ENCODE data around the gene MT1X. TPM values are rescaled to one million over a fixed set of nuclear protein-coding genes. Genes with fewer than 3 reads are reported as not detected.

The MT1X gene
- total and polyA plus RNA-seq, 2 of the 13 experiments (the other 11 are each of a cell fraction or from before 2014, with no cell fraction given): 19.7 to 288 TPM

DNA sequence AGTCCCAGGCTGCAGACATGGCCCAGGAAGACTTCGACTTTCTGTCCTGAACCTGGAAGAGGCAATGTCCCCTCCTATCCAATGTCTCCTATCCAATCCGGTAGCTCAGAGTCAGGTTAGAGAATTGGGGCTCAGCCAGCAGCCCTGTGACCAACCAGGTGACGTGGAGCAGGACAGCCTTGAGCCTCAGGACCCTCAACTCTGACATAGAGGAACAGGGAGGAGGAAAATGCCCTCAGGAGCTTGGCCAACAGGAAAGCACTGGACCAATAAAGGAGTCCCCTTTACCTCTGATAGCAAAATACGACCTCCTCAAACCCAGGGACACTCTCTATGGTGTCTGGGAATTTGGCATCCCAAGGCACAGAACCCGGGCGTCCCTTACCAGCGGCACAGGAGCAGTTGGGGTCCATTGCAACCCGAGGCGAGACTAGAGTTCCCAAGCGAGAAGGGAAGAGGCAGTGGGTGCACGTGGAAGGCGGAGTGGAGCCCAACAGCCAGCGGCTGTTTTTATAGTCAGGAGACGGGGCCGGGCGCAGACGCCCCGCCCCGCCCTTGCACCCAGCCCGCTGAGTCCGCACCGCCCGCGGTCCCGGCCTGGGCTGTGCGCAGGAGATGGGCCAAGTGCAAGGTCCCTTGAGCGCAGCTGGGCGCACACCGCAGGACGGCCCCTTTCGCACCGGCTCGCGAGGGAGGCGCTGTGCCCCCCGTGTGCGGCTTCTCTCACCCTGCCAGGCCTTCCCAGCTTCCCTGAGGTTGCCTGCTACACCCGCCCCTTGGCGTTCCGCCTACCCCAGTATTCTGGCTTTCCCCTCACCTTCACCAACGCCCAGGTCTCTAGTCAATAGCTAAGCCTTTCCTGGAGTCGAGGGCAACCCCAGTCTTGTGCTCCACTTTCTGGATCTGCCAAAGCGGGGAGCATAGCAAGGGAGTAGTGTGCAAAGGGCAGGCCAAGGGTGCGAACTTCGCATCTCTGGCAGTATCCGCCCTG, 14.4 kb upstream of the MT1X start, which contains the start of gene MT1G (continued):
- peak; percentile 99 for TF ChIP-seq MYPOP (CRISPR knock-in tag; IDR thresholded peaks at IDR 0.05)
- no peak for TF ChIP-seq SNAPC2 (CRISPR knock-in tag; IDR thresholded peaks at IDR 0.05)
- peak; percentile 85; the same call in 1 of the 2 replicates for TF ChIP-seq ZNF292 (CRISPR knock-in tag; IDR thresholded peaks at IDR 0.05; ENCODE audit: borderline replicate concordance, low read depth)
- TF ChIP-seq FOXA1 (IDR thresholded peaks at IDR 0.05): no peak
- TF ChIP-seq FOXA1 (CRISPR knock-in tag; IDR thresholded peaks at IDR 0.05): no peak
- TF ChIP-seq GATAD2A (CRISPR knock-in tag; IDR thresholded peaks at IDR 0.05): no peak
- TF ChIP-seq YEATS2 (CRISPR knock-in tag; IDR thresholded peaks at IDR 0.05; ENCODE audit: borderline replicate concordance): no peak
- peak; percentile 63; the same call in 1 of the 2 replicates for TF ChIP-seq HDAC2 (CRISPR knock-in tag; IDR thresholded peaks at IDR 0.05)
- TF ChIP-seq ZBTB44 (CRISPR knock-in tag; IDR thresholded peaks at IDR 0.05): no peak
- TF ChIP-seq, protein P1, sequence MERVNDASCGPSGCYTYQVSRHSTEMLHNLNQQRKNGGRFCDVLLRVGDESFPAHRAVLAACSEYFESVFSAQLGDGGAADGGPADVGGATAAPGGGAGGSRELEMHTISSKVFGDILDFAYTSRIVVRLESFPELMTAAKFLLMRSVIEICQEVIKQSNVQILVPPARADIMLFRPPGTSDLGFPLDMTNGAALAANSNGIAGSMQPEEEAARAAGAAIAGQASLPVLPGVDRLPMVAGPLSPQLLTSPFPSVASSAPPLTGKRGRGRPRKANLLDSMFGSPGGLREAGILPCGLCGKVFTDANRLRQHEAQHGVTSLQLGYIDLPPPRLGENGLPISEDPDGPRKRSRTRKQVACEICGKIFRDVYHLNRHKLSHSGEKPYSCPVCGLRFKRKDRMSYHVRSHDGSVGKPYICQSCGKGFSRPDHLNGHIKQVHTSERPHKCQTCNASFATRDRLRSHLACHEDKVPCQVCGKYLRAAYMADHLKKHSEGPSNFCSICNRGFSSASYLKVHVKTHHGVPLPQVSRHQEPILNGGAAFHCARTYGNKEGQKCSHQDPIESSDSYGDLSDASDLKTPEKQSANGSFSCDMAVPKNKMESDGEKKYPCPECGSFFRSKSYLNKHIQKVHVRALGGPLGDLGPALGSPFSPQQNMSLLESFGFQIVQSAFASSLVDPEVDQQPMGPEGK (CRISPR knock-in tag; IDR thresholded peaks at IDR 0.05): peak; percentile 70
- no peak for TF ChIP-seq ZBTB21 (CRISPR knock-in tag; IDR thresholded peaks at IDR 0.05)

Data from HepG2 (cell line).